Subcutaneous adipose tissue (tissue), 4 donors: ENCODE data around the gene PDILT. TPM values are rescaled to one million over a fixed set of nuclear protein-coding genes. Genes with fewer than 3 reads are reported as not detected.

Experiments used
- total RNA-seq, 4 donors: library from RNA; depleted of rRNA; stranded (reverse); fragments of >200 nt; gene quantifications; one replicate each; pipeline ENCODE4 v1.1.0, GENCODE V29; 2016
- TF ChIP-seq, protein P1 (sequence below): fragments of 450-650 bp; IDR thresholded peaks from one replicate; pipeline ENCODE4 v1.5.1; 2016; ENCODE audit warnings: low read depth, mild to moderate bottlenecking, control low read depth, antibody characterized with exemption, moderate library complexity

The PDILT gene
- total RNA-seq, 4 donors from 2014 or later = not detected

- TF ChIP-seq, protein P1, sequence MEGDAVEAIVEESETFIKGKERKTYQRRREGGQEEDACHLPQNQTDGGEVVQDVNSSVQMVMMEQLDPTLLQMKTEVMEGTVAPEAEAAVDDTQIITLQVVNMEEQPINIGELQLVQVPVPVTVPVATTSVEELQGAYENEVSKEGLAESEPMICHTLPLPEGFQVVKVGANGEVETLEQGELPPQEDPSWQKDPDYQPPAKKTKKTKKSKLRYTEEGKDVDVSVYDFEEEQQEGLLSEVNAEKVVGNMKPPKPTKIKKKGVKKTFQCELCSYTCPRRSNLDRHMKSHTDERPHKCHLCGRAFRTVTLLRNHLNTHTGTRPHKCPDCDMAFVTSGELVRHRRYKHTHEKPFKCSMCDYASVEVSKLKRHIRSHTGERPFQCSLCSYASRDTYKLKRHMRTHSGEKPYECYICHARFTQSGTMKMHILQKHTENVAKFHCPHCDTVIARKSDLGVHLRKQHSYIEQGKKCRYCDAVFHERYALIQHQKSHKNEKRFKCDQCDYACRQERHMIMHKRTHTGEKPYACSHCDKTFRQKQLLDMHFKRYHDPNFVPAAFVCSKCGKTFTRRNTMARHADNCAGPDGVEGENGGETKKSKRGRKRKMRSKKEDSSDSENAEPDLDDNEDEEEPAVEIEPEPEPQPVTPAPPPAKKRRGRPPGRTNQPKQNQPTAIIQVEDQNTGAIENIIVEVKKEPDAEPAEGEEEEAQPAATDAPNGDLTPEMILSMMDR = no peak
Observed at GRCh38 chr16:20410121-20410723, 5.7 kb upstream of the PDILT start.

- TF ChIP-seq, protein P1 = no peak
Observed at GRCh38 chr16:20409398-20410120, 5.0 kb upstream of the PDILT start, which contains the start of gene ACSM5. Gene ACSM5, plus strand, starts transcription at chr16:20409534. Its CDS starts 1,951 bp downstream, at chr16:20411485.

- TF ChIP-seq, protein P1 = no peak
Observed at GRCh38 chr16:20402651-20403050, 1.9 kb downstream of the PDILT start.

DNA sequence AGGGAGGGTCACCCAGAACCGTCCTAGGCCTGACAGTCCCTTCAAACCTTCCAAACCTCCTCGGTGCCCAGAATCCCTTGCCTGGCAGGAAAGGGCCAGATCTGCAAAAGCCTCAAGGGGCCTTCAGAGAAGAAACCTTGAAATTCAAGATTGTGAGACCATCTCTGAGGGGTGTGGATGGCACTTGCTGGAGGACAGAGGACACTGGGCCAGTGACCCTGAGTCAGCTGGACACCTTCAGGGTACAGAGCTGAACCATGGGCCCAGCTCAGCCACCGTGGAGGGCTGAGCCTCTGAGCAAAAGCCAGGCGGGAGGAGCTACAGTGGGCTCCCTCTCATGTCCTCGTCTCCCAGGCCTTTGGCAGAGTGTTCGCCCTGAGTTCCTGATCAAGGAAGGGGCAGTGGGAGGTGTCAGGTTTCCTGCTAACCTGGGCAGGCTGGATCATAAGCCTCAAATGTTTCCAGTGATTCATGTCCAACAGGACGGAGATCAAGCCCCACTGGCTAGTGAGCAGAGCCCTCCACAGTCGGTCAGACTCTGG, 3.0 kb downstream of the PDILT start:
- TF ChIP-seq, protein P1 = no peak

GRCh38 chr16:20401066-20401465, 3.5 kb downstream of the PDILT start:
- TF ChIP-seq, protein P1 = no peak

DNA sequence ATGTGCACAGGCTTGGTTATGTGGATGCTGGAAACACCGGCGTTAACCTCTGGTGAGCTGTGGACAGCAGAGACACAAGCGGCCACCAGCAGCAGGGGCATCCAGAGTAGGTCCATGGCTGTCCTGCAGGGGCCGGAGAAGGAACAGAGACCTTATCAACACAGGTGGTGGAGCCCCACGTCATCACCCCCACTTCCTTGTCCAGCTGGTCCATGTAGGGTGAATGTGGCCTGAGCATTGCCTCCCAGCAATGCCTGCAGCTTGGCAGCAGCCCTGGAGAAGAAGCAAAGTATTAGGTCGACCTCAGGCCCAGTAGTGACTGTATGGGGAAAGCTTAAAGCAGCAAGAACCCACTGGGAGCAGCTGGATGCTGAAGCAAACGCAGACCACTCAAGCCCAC, 5.4 kb downstream of the PDILT start:
- TF ChIP-seq, protein P1 = no peak

DNA sequence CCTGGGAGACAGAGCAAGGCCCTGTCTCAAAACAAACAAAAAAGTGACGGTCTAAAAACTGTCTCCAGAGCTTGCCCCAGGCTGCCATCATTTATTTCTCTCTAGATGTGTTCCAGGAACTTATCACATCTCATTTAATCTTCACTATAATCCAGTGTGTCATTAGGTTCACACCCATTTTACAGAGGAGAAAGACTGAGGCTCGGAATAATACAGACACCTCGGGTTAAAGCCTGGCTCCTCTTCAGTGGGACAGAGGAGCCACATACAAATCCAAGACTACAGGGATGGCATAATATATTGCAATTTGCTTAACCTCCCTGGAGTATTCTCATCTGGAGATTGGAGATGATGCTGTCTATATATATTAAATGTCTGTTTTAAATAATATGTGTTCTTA, 5.9 kb downstream of the PDILT start:
- TF ChIP-seq, protein P1 = no peak
